ENCODE data around the gene UPK1B. TPM values are rescaled to one million over a fixed set of nuclear protein-coding genes. Genes with fewer than 3 reads are reported as not detected.

UPK1B gene
- 36.7 and 53.5 TPM in 2 replicates for polyA plus RNA-seq (2011; rRNA removed)
- polyA plus RNA-seq (2012; cell fraction: cytosol; rRNA removed) = 23.0 and 26.7 TPM in 2 replicates
- polyA plus RNA-seq (2012; cell fraction: nucleus; rRNA removed) = 13.4 and 23.4 TPM in 2 replicates
- 7.0 to 7.1 TPM (median 7.1 TPM) in 3 replicates for polyA plus RNA-seq (2017; fragmentation: RNase III; extraction: RNeasy Plus Mini Kit Qiagen cat#74134 plus additional on column Dnase treatment)
- 26.4 and 35.0 TPM in 2 replicates for polyA minus RNA-seq (2011; rRNA and poly(A)+ RNA removed)

GRCh38 chr3:119173325-119173724 lies at the start of gene UPK1B:
TSS of gene UPK1B (plus strand) at chr3:119173598. CDS start at chr3:119186742, 13,144 bp downstream.
- Histone ChIP-seq H3K4me2 (peak within 1 kb of the TSS; percentile 2; the same call in 1 of the 3 replicates), H3K4me1 (peaks cover 54% of the 10 kb centered on the region), H3K27ac (peak within 1 kb of the TSS; percentile 43 to 70; a peak in 4 of 6 replicates), H3K9me3 (no peaks in the 10 kb centered on the region), H3K4me3 (no peak within 1 kb of the TSS)
- CTCF ChIA-PET = no interaction called here
- no peak for FAIRE-seq
- DNase-seq (ENCODE audit: low read depth in 1 of 2, low spot score in 1 of 2) = peak in 1 of 2 experiments; percentile 40
- TF ChIP-seq ZNF302 (CRISPR knock-in tag; IDR thresholded peaks at IDR 0.05) = no peak
- no peak for TF ChIP-seq ZFP36 (IDR thresholded peaks at IDR 0.05; ENCODE audit: borderline replicate concordance, partially characterized antibody)
- no peak for TF ChIP-seq HEYL (CRISPR knock-in tag; IDR thresholded peaks at IDR 0.05)
- no peak for TF ChIP-seq PBX3 (IDR thresholded peaks at IDR 0.05)
- TF ChIP-seq EP300 (IDR thresholded peaks at IDR 0.05) = no peak
- POLR2A ChIA-PET = interaction anchor here (1.0 kb wide), 1 partner anchor 68 kb away, joined by 3 read pairs; the partner anchor contains the start of gene B4GALT4
- WGBS (ENCODE audit: missing lambda C conversion rate) = 84% methylated on average over 13 of the region's 13 CpGs
- ATAC-seq = peak in 1 of 2 experiments; percentile 51; a peak in 3 of 6 replicates

GRCh38 chr3:119125342-119125741 lies 48.1 kb upstream of the UPK1B start:
- ATAC-seq (no peak), FAIRE-seq (no peak), DNase-seq (ENCODE audit: low read depth in 1 of 2, low spot score in 1 of 2) (no peak)
- Histone ChIP-seq H3K4me2 (no peak overlapping the region), H3K4me1 (no peaks in the 10 kb centered on the region), H3K4me3 (no peak overlapping the region), H3K9me3 (0 out of 3 replicates have a peak, but pooled peaks cover 1% of the 10 kb centered on the region), H3K27ac (no peak overlapping the region)
- ChIA-PET CTCF (interaction anchor here (1.6 kb wide), 1 partner anchor 116 kb away, joined by 3 read pairs; the partner anchor contains the start of gene B4GALT4), POLR2A (no interaction called here)
- TF ChIP-seq CHD2 (IDR thresholded peaks at IDR 0.05; ENCODE audit: low read length, partially characterized antibody) (no peak), RCOR1 (IDR thresholded peaks at IDR 0.05; ENCODE audit: low read depth, low read length) (no peak), ZFP36 (IDR thresholded peaks at IDR 0.05; ENCODE audit: borderline replicate concordance, partially characterized antibody) (no peak), JUN (IDR thresholded peaks at IDR 0.05) (no peak), POLR2AphosphoS2 (conservative IDR thresholded peaks at IDR 0.05; ENCODE audit: low read length) (no peak), JUNB (IDR thresholded peaks at IDR 0.05) (no peak), RAD21 (conservative IDR thresholded peaks at IDR 0.05 in 1 of 2, IDR thresholded peaks at IDR 0.05 in 1 of 2) (no peak), ELK1 (IDR thresholded peaks at IDR 0.05; ENCODE audit: low read depth, low read length) (no peak), NPAS2 (CRISPR knock-in tag; IDR thresholded peaks at IDR 0.05; ENCODE audit: borderline replicate concordance) (no peak), CHD4 (IDR thresholded peaks at IDR 0.05; ENCODE audit: borderline replicate concordance) (no peak), NFE2L2 (conservative IDR thresholded peaks at IDR 0.05; ENCODE audit: low read length) (no peak), FOSB (CRISPR knock-in tag; IDR thresholded peaks at IDR 0.05) (no peak), FOSL2 (IDR thresholded peaks at IDR 0.05) (no peak), FOSL2 (CRISPR knock-in tag; IDR thresholded peaks at IDR 0.05) (no peak), ZSCAN20 (CRISPR knock-in tag; IDR thresholded peaks at IDR 0.05) (no peak), GATA3 (IDR thresholded peaks at IDR 0.05; ENCODE audit: borderline replicate concordance) (no peak), CBX8 (IDR thresholded peaks at IDR 0.05) (no peak), POLR2A (IDR thresholded peaks at IDR 0.05; ENCODE audit: low read length) (no peak), KDM1A (IDR thresholded peaks at IDR 0.05; ENCODE audit: low read depth) (no peak), USF2 (IDR thresholded peaks at IDR 0.05) (no peak), TP53 (CRISPR knock-in tag; IDR thresholded peaks at IDR 0.05) (no peak)
- 95% methylated on average over 10 of the region's 10 CpGs for WGBS (ENCODE audit: missing lambda C conversion rate)
